ENCODE data around the gene RGS7.

RGS7 gene

DNA sequence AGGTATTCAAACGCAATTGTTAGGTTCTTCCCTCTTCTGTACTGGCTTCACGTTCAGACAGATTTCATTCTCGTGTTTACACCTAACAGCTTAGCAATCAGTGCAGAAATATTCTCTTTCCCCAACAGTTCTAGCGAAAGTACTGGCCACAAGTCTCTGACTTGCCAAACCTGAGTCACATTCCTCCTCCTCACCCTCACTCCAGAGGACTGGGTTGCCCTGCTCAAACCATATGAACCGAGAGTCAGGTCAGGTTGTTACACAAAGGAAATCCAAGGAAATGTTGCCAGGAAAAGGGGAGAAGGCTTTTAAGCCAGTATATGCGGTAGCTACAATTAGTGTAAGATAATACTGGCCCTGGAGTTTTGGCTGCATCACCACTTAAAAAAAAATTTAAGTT lies 282.5 kb downstream of the RGS7 start:
- Histone ChIP-seq H3K9me3 (no peaks in the 10 kb centered on the region), H3K36me3 (no peaks in the 10 kb centered on the region), H3K4me1 (no peaks in the 10 kb centered on the region), H3K4me3 (ENCODE audit: low read depth, low read length) (no peak overlapping the region), H3K27me3 (no peaks in the 10 kb centered on the region)
- TF ChIP-seq, protein P1, sequence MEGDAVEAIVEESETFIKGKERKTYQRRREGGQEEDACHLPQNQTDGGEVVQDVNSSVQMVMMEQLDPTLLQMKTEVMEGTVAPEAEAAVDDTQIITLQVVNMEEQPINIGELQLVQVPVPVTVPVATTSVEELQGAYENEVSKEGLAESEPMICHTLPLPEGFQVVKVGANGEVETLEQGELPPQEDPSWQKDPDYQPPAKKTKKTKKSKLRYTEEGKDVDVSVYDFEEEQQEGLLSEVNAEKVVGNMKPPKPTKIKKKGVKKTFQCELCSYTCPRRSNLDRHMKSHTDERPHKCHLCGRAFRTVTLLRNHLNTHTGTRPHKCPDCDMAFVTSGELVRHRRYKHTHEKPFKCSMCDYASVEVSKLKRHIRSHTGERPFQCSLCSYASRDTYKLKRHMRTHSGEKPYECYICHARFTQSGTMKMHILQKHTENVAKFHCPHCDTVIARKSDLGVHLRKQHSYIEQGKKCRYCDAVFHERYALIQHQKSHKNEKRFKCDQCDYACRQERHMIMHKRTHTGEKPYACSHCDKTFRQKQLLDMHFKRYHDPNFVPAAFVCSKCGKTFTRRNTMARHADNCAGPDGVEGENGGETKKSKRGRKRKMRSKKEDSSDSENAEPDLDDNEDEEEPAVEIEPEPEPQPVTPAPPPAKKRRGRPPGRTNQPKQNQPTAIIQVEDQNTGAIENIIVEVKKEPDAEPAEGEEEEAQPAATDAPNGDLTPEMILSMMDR (IDR thresholded peaks at IDR 0.05; ENCODE audit: low read depth, low read length): no peak
- no peak for DNase-seq

DNA sequence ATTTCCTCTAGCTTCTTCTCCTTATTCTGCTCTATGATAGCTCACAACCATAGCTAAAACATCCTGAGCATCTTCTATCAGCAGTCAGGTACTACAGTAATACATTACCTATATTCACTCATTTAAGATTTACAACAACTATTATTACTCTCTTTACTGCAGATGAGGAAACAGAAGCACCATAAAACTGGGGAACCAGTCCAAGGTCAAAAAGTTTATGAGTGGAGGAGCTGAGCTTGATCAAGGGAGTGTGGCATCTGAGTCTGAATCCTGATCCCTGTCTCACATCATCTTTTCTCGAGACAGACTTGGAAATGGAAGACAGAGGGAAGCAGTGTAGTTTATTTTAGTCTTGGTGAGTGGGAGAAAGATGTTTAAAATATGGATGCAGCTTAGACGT lies 288.6 kb downstream of the RGS7 start:
- no peaks in the 10 kb centered on the region for H3K36me3 ChIP-seq
- no peak for DNase-seq
- no peaks in the 10 kb centered on the region for H3K4me1 ChIP-seq
- no peak overlapping the region for H3K4me3 ChIP-seq (ENCODE audit: low read depth, low read length)
- H3K27me3 ChIP-seq: no peaks in the 10 kb centered on the region
- TF ChIP-seq, protein P1 (IDR thresholded peaks at IDR 0.05; ENCODE audit: low read depth, low read length): no peak
- no peaks in the 10 kb centered on the region for H3K9me3 ChIP-seq

DNA sequence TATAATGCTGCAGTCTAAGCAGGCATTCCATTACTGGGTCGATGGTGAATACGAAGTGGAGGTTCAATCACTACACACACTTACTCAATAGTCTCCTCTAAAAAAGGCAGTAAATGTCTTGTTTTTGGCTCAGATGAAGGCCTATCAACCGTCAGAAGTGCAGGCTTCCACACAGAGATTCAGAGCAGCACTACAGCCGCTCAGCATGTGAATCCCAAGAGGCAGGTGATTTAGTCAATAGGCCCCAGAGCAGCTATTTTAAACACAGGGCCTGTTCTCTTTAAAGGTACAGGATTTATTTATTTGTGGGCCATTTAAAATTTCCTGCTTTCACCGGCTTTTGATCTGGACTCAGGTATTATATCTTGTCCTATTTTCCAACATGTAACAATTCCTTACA lies 293.7 kb downstream of the RGS7 start:
- H3K27me3 ChIP-seq: no peaks in the 10 kb centered on the region
- no peaks in the 10 kb centered on the region for H3K9me3 ChIP-seq
- H3K36me3 ChIP-seq: no peaks in the 10 kb centered on the region
- TF ChIP-seq, protein P1 (IDR thresholded peaks at IDR 0.05; ENCODE audit: low read depth, low read length): no peak
- no peak for DNase-seq
- no peaks in the 10 kb centered on the region for H3K4me1 ChIP-seq
- no peak overlapping the region for H3K4me3 ChIP-seq (ENCODE audit: low read depth, low read length)

DNA sequence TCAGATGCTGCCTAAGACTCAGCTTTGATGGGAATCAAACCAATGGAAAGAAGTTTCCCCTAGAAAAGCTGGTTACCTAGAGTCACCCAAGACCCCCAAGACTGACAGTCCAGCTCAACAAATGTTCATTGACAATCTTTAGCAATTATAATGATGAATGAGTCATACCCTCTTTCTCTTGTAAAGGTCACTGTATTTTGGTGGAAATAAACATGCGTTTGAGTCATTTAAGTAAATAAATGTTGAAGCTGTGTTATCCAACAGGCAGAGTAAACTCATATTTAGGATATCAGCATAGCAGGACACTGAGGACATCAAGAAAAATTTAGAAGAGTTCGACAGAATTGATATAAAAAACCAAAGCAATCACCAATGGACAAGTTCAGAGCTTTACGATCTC lies 295.9 kb downstream of the RGS7 start:
- Histone ChIP-seq H3K4me1 (no peaks in the 10 kb centered on the region), H3K27me3 (no peaks in the 10 kb centered on the region), H3K36me3 (no peaks in the 10 kb centered on the region), H3K4me3 (ENCODE audit: low read depth, low read length) (no peak overlapping the region), H3K9me3 (no peaks in the 10 kb centered on the region)
- DNase-seq: no peak
- TF ChIP-seq, protein P1 (IDR thresholded peaks at IDR 0.05; ENCODE audit: low read depth, low read length): no peak

DNA sequence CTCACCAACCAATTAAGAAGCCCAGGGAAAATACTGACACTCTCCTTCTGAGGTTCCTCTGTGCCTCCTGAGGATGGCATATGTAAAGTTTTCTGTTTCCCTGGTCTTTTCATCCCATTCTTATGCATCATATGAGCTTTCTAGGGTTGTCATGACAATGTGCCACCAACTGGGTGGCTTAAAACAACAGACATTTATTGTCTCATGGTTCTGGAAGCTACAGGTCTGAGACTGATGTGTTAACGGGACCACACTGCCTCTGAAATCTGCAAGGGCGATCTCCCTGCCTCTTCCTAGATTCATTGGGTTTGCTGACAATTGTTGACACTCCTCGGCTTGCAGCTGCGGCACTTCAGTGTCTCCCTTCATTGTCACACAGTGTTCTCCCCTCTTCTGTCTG lies 308.4 kb downstream of the RGS7 start:
- Histone ChIP-seq H3K9me3 (0 out of 2 replicates have a peak, but pooled peaks cover 2% of the 10 kb centered on the region), H3K4me1 (no peaks in the 10 kb centered on the region), H3K36me3 (no peaks in the 10 kb centered on the region), H3K4me3 (ENCODE audit: low read depth, low read length) (no peak overlapping the region), H3K27me3 (no peaks in the 10 kb centered on the region)
- TF ChIP-seq, protein P1 (IDR thresholded peaks at IDR 0.05; ENCODE audit: low read depth, low read length): no peak
- no peak for DNase-seq

DNA sequence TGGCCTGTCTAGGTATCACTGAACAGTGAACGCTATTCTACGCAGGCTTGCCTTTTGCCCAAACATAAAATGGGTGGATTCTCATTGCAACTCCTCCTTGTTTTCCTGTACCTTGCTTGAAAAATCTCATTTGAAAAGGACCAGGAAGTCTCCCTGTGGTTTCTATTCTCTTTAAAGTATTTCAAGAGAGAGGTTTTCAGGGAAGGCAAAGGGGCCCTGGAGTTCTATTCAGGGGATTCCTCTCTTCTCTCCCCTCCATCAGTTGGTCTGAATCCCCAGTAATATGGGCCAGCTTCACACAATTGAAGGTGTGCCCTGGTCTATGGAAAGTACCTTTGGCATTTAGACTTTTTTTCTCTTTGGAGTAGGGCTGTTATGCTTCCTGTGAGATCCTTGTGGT lies 311.3 kb downstream of the RGS7 start:
- DNase-seq: no peak
- TF ChIP-seq, protein P1 (IDR thresholded peaks at IDR 0.05; ENCODE audit: low read depth, low read length): no peak

More for the DNA sequence above, 311.3 kb downstream of the RGS7 start:
- 0 out of 2 replicates have a peak, but pooled peaks cover 2% of the 10 kb centered on the region for H3K9me3 ChIP-seq
- H3K27me3 ChIP-seq: no peaks in the 10 kb centered on the region
- no peaks in the 10 kb centered on the region for H3K4me1 ChIP-seq
- no peak overlapping the region for H3K4me3 ChIP-seq (ENCODE audit: low read depth, low read length)
- H3K36me3 ChIP-seq: no peaks in the 10 kb centered on the region
